ENCODE results near the gene RIMBP2.

The RIMBP2 gene

GRCh38 chr12:130479401-130480125 lies 236.5 kb downstream of the RIMBP2 start:
- H3K36me3 Mint-ChIP-seq (ENCODE audit: low read depth): no peaks in the 10 kb centered on the region
- H3K4me1 Mint-ChIP-seq: no peaks in the 10 kb centered on the region
- H3K4me3 Mint-ChIP-seq: no peak overlapping the region

DNA sequence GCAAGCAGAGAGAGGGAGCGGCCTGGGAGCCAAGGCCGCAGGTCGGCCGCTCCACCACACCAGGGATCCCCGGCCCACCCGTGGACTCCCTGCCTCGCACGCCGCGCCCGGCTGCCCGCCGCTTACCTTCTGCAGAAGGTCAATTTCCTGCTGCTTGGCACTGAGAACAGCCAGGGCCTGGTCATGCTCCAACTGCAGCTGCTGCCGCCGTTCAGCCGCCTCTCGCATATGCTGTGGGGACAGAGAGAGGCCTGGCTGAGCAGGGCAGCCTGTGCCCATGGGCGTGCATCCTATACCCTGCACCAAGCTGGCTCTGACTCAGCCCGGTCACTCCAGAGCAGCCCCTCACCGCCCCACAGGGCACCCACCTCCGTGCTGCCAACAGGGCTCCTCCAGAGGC lies 237.3 kb downstream of the RIMBP2 start:
- H3K27me3 Mint-ChIP-seq: no peaks in the 10 kb centered on the region
- no peak overlapping the region for H3K27ac Mint-ChIP-seq
- DNase-seq: no peak
- H3K4me3 Mint-ChIP-seq: no peak overlapping the region
- no peak for ATAC-seq
- no peaks in the 10 kb centered on the region for H3K36me3 Mint-ChIP-seq (ENCODE audit: low read depth)
- H3K9me3 Mint-ChIP-seq: no peaks in the 10 kb centered on the region
- no peaks in the 10 kb centered on the region for H3K4me1 Mint-ChIP-seq

More at GRCh38 chr12:130479401-130480125, 236.5 kb downstream of the RIMBP2 start:
- DNase-seq: no peak
- H3K27ac Mint-ChIP-seq: no peak overlapping the region
- no peaks in the 10 kb centered on the region for H3K9me3 Mint-ChIP-seq
- no peaks in the 10 kb centered on the region for H3K27me3 Mint-ChIP-seq
- no peak for ATAC-seq

GRCh38 chr12:130477701-130478100 lies 238.4 kb downstream of the RIMBP2 start:
- ATAC-seq: no peak
- no peaks in the 10 kb centered on the region for H3K9me3 Mint-ChIP-seq

DNA sequence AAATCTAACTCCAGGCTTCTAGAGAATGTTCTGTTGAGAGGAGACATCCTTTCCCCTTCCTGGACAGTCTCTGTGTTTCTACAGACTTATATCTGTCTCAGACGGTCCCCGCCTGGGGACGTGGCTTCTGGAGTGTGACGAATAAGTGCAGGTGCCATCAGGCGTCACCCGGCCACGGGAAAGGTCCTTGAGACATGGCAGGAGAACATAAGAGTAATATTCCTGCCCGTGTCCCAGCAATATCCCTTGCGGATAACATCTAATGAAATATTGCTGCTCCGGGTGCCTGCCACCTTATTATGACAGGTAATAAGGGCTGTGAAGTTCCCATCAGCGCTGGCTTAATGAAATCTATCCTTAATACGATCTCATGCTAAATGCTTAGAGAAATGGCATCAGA lies 238.8 kb downstream of the RIMBP2 start:
- H3K4me3 Mint-ChIP-seq: no peak overlapping the region
- H3K4me1 Mint-ChIP-seq: no peaks in the 10 kb centered on the region
- H3K36me3 Mint-ChIP-seq (ENCODE audit: low read depth): no peaks in the 10 kb centered on the region
- H3K9me3 Mint-ChIP-seq: no peaks in the 10 kb centered on the region
- DNase-seq (no peak), ATAC-seq (no peak)
- H3K27me3 Mint-ChIP-seq: no peaks in the 10 kb centered on the region
- no peak overlapping the region for H3K27ac Mint-ChIP-seq

More at GRCh38 chr12:130477701-130478100, 238.4 kb downstream of the RIMBP2 start:
- no peaks in the 10 kb centered on the region for H3K36me3 Mint-ChIP-seq (ENCODE audit: low read depth)
- DNase-seq: no peak
- no peak overlapping the region for H3K27ac Mint-ChIP-seq
- no peaks in the 10 kb centered on the region for H3K27me3 Mint-ChIP-seq
- H3K4me3 Mint-ChIP-seq: no peak overlapping the region
- no peaks in the 10 kb centered on the region for H3K4me1 Mint-ChIP-seq

- H3K4me3 Mint-ChIP-seq: no peak overlapping the region
- DNase-seq (no peak), ATAC-seq (no peak)
These were observed 239.5 kb downstream of the RIMBP2 start for GRCh38 chr12:130476451-130477135.

GRCh38 chr12:130474599-130475269 lies 241.4 kb downstream of the RIMBP2 start:
- no peak overlapping the region for H3K27ac Mint-ChIP-seq
- H3K27me3 Mint-ChIP-seq: no peaks in the 10 kb centered on the region
- no peak overlapping the region for H3K4me3 Mint-ChIP-seq
- H3K36me3 Mint-ChIP-seq (ENCODE audit: low read depth): no peaks in the 10 kb centered on the region
- no peaks in the 10 kb centered on the region for H3K9me3 Mint-ChIP-seq
- ATAC-seq (no peak), DNase-seq (no peak)
- H3K4me1 Mint-ChIP-seq: no peaks in the 10 kb centered on the region

More at GRCh38 chr12:130476451-130477135, 239.5 kb downstream of the RIMBP2 start:
- Mint-ChIP-seq H3K27ac (no peak overlapping the region), H3K4me1 (no peaks in the 10 kb centered on the region), H3K9me3 (no peaks in the 10 kb centered on the region), H3K36me3 (ENCODE audit: low read depth) (no peaks in the 10 kb centered on the region), H3K27me3 (no peaks in the 10 kb centered on the region)

DNA sequence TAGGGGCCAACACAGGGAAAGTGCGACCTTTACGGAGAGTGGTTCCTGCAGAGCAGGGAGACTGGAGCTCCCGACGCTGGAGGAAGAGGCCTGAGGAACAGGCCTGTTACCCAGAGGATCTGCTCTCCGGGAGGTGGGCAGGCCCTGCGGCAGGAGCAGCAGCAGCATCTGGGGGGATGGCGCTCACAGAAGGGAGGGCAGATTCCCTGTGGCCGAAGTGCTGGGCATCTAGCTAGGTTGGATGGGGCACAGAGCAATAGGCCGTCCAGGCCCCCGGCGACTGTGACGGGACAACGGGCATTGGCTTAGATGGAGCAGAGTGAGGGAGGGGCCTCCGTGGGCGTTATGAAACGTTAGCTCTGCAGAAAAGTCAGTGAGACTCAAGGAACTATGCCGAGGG lies 242.8 kb downstream of the RIMBP2 start:
- Mint-ChIP-seq H3K4me1 (no peaks in the 10 kb centered on the region), H3K36me3 (ENCODE audit: low read depth) (no peaks in the 10 kb centered on the region)

GRCh38 chr12:130470969-130471368 lies 245.1 kb downstream of the RIMBP2 start:
- H3K36me3 Mint-ChIP-seq (ENCODE audit: low read depth): no peaks in the 10 kb centered on the region
- ATAC-seq: no peak
- peaks cover 12% of the 10 kb centered on the region for H3K9me3 Mint-ChIP-seq
- no peak overlapping the region for H3K27ac Mint-ChIP-seq
- H3K27me3 Mint-ChIP-seq: no peaks in the 10 kb centered on the region
- no peak for DNase-seq
- no peak overlapping the region for H3K4me3 Mint-ChIP-seq
- H3K4me1 Mint-ChIP-seq: no peaks in the 10 kb centered on the region

More for the DNA sequence above, 242.8 kb downstream of the RIMBP2 start:
- ATAC-seq (no peak), DNase-seq (no peak)
- no peak overlapping the region for H3K27ac Mint-ChIP-seq
- H3K27me3 Mint-ChIP-seq: no peaks in the 10 kb centered on the region
- no peaks in the 10 kb centered on the region for H3K9me3 Mint-ChIP-seq
- no peak overlapping the region for H3K4me3 Mint-ChIP-seq

GRCh38 chr12:130469552-130469951 lies 246.5 kb downstream of the RIMBP2 start:
- DNase-seq (no peak), ATAC-seq (no peak)
- Mint-ChIP-seq H3K36me3 (ENCODE audit: low read depth) (no peaks in the 10 kb centered on the region), H3K4me1 (no peaks in the 10 kb centered on the region), H3K4me3 (no peak overlapping the region), H3K27me3 (no peaks in the 10 kb centered on the region), H3K9me3 (peaks cover 12% of the 10 kb centered on the region), H3K27ac (no peak overlapping the region)

- H3K27ac Mint-ChIP-seq: no peak overlapping the region
- peaks cover 12% of the 10 kb centered on the region for H3K9me3 Mint-ChIP-seq
- no peaks in the 10 kb centered on the region for H3K27me3 Mint-ChIP-seq
- no peaks in the 10 kb centered on the region for H3K4me1 Mint-ChIP-seq
- no peaks in the 10 kb centered on the region for H3K36me3 Mint-ChIP-seq (ENCODE audit: low read depth)
- ATAC-seq (no peak), DNase-seq (no peak)
- no peak overlapping the region for H3K4me3 Mint-ChIP-seq
These were observed 247.3 kb downstream of the RIMBP2 start for GRCh38 chr12:130468700-130469245.

DNA sequence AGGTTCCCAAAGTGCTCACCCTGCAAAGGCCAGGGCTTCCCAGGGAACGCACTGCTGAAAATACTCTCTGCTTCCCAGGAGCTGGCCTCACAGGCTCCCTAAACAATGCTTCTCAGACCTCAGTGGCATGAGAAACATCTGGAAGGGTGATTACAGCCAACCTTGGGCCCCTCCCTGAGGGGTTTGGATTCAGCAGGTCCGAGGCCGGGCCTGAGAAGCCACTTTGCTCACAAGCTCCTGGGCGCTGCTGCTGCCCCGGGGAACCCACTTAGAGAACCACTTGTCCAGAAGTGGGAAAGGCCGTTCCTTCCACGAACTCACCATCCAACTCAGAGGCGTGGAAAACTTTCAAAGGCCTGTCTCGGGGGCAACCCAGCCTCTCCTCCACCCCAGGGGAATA lies 247.9 kb downstream of the RIMBP2 start:
- Mint-ChIP-seq H3K4me1 (no peaks in the 10 kb centered on the region), H3K36me3 (ENCODE audit: low read depth) (no peaks in the 10 kb centered on the region), H3K27ac (no peak overlapping the region), H3K27me3 (no peaks in the 10 kb centered on the region), H3K4me3 (no peak overlapping the region), H3K9me3 (peaks cover 12% of the 10 kb centered on the region)
- ATAC-seq (no peak), DNase-seq (no peak)

DNA sequence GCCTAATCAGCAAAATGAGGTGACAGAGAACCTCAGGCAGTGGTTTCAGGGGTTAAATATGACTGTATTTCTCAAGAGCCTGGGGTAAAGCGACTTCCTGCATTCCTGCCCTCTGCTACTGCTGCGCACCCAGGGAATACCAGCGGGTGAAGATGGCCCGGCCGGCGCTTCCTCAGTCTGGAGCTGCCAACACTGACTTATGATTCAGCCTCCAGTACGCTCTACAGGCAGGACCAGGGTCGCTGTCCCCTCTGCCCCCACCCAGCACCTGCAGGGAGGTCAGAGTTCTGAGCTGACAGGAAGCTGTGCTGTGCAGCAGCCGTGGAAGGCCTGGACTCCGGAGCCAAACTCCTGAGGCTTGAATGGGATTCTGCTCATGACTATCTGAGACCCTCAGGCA lies 250.5 kb downstream of the RIMBP2 start:
- DNase-seq (no peak), ATAC-seq (no peak)
- Mint-ChIP-seq H3K36me3 (ENCODE audit: low read depth) (no peaks in the 10 kb centered on the region), H3K4me3 (no peak overlapping the region), H3K27me3 (no peaks in the 10 kb centered on the region), H3K27ac (no peak overlapping the region), H3K4me1 (no peaks in the 10 kb centered on the region), H3K9me3 (peaks cover 12% of the 10 kb centered on the region)

DNA sequence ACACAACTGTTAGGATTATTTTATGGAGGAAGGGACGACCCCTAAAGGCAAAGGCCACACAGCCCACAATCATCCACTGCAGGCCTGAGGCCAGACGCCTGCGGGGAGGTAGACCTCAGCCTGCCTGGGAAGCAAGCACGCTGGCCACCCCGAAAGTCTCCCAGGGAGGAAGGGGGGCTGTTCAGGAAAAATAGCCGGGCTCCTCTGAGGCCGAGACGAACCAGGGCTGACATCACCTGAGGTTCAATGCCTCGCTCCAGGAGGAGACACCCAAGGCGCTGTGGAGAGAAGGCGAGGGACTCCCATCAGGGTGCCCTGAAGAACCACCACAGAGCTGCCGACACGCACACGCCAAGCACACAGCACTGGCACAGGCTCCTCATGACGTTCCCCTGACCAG lies 251.1 kb downstream of the RIMBP2 start:
- H3K4me3 Mint-ChIP-seq: no peak overlapping the region
- H3K27me3 Mint-ChIP-seq: no peaks in the 10 kb centered on the region
- DNase-seq (no peak), ATAC-seq (no peak)
- no peaks in the 10 kb centered on the region for H3K4me1 Mint-ChIP-seq
- H3K27ac Mint-ChIP-seq: no peak overlapping the region
- H3K9me3 Mint-ChIP-seq: peaks cover 12% of the 10 kb centered on the region
- no peaks in the 10 kb centered on the region for H3K36me3 Mint-ChIP-seq (ENCODE audit: low read depth)

GRCh38 chr12:130463818-130464670 lies 252.1 kb downstream of the RIMBP2 start:
- Mint-ChIP-seq H3K4me1 (no peaks in the 10 kb centered on the region), H3K36me3 (ENCODE audit: low read depth) (no peaks in the 10 kb centered on the region), H3K27me3 (no peaks in the 10 kb centered on the region), H3K4me3 (no peak overlapping the region), H3K27ac (no peak overlapping the region), H3K9me3 (peaks cover 12% of the 10 kb centered on the region)
- DNase-seq: no peak
- ATAC-seq: no peak

Measured in activated naive CD8-positive, alpha-beta T cell treated with anti-CD3 and anti-CD28 coated beads, Interleukin-2, amount 50 U/mL, for 24 hours (primary cell).